ENCODE results near the gene ARL4A. TPM values are rescaled to one million over a fixed set of nuclear protein-coding genes. Genes with fewer than 3 reads are reported as not detected.
"Not testable (repeated sequence)": the region's sequence is repeated elsewhere in the genome, so short reads cannot be mapped to it uniquely, and the experiment has no call there.

ARL4A gene
- total RNA-seq, 1 donor from 2014 or later, result 58.2 TPM

- Histone ChIP-seq H3K36me3 (no peaks in the 10 kb centered on the region), H3K4me3 (no peak overlapping the region), H3K27ac (no peak overlapping the region), H3K9me3 (no peaks in the 10 kb centered on the region), H3K4me1 (no peaks in the 10 kb centered on the region), H3K27me3 (no peaks in the 10 kb centered on the region)
- no peak for DNase-seq (ENCODE audit: extremely low spot score in 2 of 2)
- intact Hi-C loops (cut with DNase I), result no loop called here
- TF ChIP-seq POLR2AphosphoS5 (IDR thresholded peaks at IDR 0.05; ENCODE audit: insufficient read depth in 1 of 2, low read depth in 1 of 2) (no peak), CTCF (IDR thresholded peaks at IDR 0.05) (no peak), POLR2A (IDR thresholded peaks at IDR 0.05) (no peak)
These were observed 46.2 kb upstream of the ARL4A start for GRCh38 chr7:12641196-12641595.

DNA sequence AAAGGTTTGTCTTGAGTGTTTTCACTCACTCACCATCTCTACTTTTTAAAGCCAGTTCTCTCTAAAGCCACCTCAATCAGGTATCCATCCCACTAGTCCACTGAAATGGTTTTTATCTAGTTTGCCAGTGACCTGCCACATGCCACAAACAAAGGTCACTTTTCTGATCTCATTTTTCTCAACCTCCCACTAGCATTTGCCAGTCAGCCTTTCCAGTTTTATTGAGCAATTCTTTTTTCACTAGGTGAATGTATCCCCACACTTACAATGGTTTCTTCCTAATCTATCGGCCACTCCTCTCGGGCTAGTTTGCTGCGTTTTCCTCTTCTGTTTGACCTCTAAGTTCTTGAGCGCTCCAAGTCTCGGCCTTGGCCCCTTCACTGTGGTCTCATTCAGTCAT lies 44.9 kb upstream of the ARL4A start:
- no peaks in the 10 kb centered on the region for H3K36me3 ChIP-seq
- DNase-seq (ENCODE audit: extremely low spot score in 2 of 2), result no peak
- H3K27me3 ChIP-seq, result no peaks in the 10 kb centered on the region
- no peaks in the 10 kb centered on the region for H3K9me3 ChIP-seq
- no peak overlapping the region for H3K4me3 ChIP-seq
- no peak overlapping the region for H3K27ac ChIP-seq
- H3K4me1 ChIP-seq, result no peaks in the 10 kb centered on the region
- TF ChIP-seq CTCF (IDR thresholded peaks at IDR 0.05), result no peak
- no peak for TF ChIP-seq POLR2AphosphoS5 (IDR thresholded peaks at IDR 0.05; ENCODE audit: insufficient read depth in 1 of 2, low read depth in 1 of 2)
- TF ChIP-seq POLR2A (IDR thresholded peaks at IDR 0.05), result no peak
- intact Hi-C loops (cut with DNase I), result no loop called here

- intact Hi-C loops (cut with DNase I), result no loop called here
- DNase-seq (ENCODE audit: extremely low spot score in 2 of 2), result no peak
- H3K4me1 ChIP-seq, result no peaks in the 10 kb centered on the region
- H3K27ac ChIP-seq, result no peak overlapping the region
- H3K4me3 ChIP-seq, result no peak overlapping the region
- no peaks in the 10 kb centered on the region for H3K36me3 ChIP-seq
- no peaks in the 10 kb centered on the region for H3K27me3 ChIP-seq
- H3K9me3 ChIP-seq, result no peaks in the 10 kb centered on the region
- TF ChIP-seq POLR2AphosphoS5 (IDR thresholded peaks at IDR 0.05; ENCODE audit: insufficient read depth in 1 of 2, low read depth in 1 of 2) (no peak), POLR2A (IDR thresholded peaks at IDR 0.05) (no peak), CTCF (IDR thresholded peaks at IDR 0.05) (no peak)
These were observed 44.3 kb upstream of the ARL4A start for GRCh38 chr7:12643001-12643643.

DNA sequence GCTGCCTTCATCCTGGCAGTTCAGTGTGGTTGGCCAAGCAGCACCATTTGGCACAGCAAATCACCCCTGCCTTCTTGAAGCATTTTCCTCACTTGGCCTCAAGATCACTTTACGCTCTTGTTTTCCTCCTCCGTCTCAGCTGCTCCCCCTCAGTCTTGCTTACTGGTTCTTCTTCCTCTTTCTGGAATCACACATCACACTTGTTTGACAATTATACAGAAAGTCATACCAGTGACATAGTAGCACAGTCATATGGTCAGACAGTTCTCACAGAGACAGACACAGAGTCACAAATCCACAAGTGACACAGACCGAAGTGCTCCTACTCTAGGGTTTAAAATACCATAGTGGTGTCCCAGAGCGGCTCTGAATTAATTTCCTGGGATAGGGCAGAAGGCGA lies 43.8 kb upstream of the ARL4A start:
- no peak for DNase-seq (ENCODE audit: extremely low spot score in 2 of 2)
- H3K4me3 ChIP-seq, result no peak overlapping the region
- intact Hi-C loops (cut with DNase I), result no loop called here

GRCh38 chr7:12645212-12645611 lies 42.2 kb upstream of the ARL4A start:
- H3K27me3 ChIP-seq; H3K4me1 ChIP-seq; DNase-seq (ENCODE audit: extremely low spot score in 2 of 2); H3K36me3 ChIP-seq; H3K27ac ChIP-seq; H3K9me3 ChIP-seq; intact Hi-C loops (cut with DNase I); H3K4me3 ChIP-seq: not testable (repeated sequence)

More for the DNA sequence above, 43.8 kb upstream of the ARL4A start:
- H3K36me3 ChIP-seq, result no peaks in the 10 kb centered on the region
- no peak overlapping the region for H3K27ac ChIP-seq
- H3K4me1 ChIP-seq, result no peaks in the 10 kb centered on the region
- no peaks in the 10 kb centered on the region for H3K27me3 ChIP-seq
- no peaks in the 10 kb centered on the region for H3K9me3 ChIP-seq
- no peak for TF ChIP-seq CTCF (IDR thresholded peaks at IDR 0.05)
- TF ChIP-seq POLR2AphosphoS5 (IDR thresholded peaks at IDR 0.05; ENCODE audit: insufficient read depth in 1 of 2, low read depth in 1 of 2), result no peak
- no peak for TF ChIP-seq POLR2A (IDR thresholded peaks at IDR 0.05)

All from vagina (tissue), 2 donors.